ENCODE results near the gene C1orf210.

C1orf210 gene

GRCh38 chr1:43277116-43277876 is 8.1 kb downstream of the C1orf210 start:
- H3K27ac ChIP-seq = no peak overlapping the region
- no peak overlapping the region for H3K4me3 ChIP-seq

GRCh38 chr1:43276673-43277072 is 8.7 kb downstream of the C1orf210 start:
- H3K27ac ChIP-seq = no peak overlapping the region
- H3K4me3 ChIP-seq = no peak overlapping the region

GRCh38 chr1:43275826-43276620 is 9.4 kb downstream of the C1orf210 start:
- Histone ChIP-seq H3K4me3 (no peak overlapping the region), H3K27ac (no peak overlapping the region)

- Histone ChIP-seq H3K27ac (peak overlapping the region in 6 of 21 experiments; percentile 0 to 51 (median 43)), H3K4me3 (no peak overlapping the region)
These were observed 10.6 kb downstream of the C1orf210 start for GRCh38 chr1:43274804-43275180.

GRCh38 chr1:43274125-43274803 is 11.1 kb downstream of the C1orf210 start:
- peak overlapping the region in 6 of 21 experiments; percentile 0 to 51 (median 43) for H3K27ac ChIP-seq

GRCh38 chr1:43273708-43274107 is 11.7 kb downstream of the C1orf210 start:
- Histone ChIP-seq H3K27ac (peak overlapping the region in 4 of 21 experiments; percentile 3 to 51 (median 44)), H3K4me3 (no peak overlapping the region)

More at GRCh38 chr1:43274125-43274803, 11.1 kb downstream of the C1orf210 start:
- no peak overlapping the region for H3K4me3 ChIP-seq

GRCh38 chr1:43272576-43273571 is 12.5 kb downstream of the C1orf210 start:
- H3K4me3 ChIP-seq = no peak overlapping the region
- peak overlapping the region in 5 of 21 experiments; percentile 12 to 57 (median 42) for H3K27ac ChIP-seq

- Histone ChIP-seq H3K27ac (peak overlapping the region in 5 of 21 experiments; percentile 21 to 57 (median 42)), H3K4me3 (no peak overlapping the region)
These were observed 13.2 kb downstream of the C1orf210 start for GRCh38 chr1:43272161-43272560.

GRCh38 chr1:43271186-43272118 is 13.9 kb downstream of the C1orf210 start:
- Histone ChIP-seq H3K27ac (peak overlapping the region in 9 of 21 experiments; percentile 7 to 57 (median 35)), H3K4me3 (peak overlapping the region in 2 of 7 experiments; percentile 17 to 25)

GRCh38 chr1:43270421-43271095 is 14.8 kb downstream of the C1orf210 start:
- peak overlapping the region in 3 of 7 experiments; percentile 7 to 25 (median 17) for H3K4me3 ChIP-seq
- H3K27ac ChIP-seq = peak overlapping the region in 8 of 21 experiments; percentile 7 to 62 (median 32)

- Histone ChIP-seq H3K4me3 (peak within 1 kb of the TSS in 3 of 7 experiments; percentile 7 to 25 (median 17)), H3K27ac (peak within 1 kb of the TSS in 7 of 21 experiments; percentile 23 to 62 (median 35))
These were observed 15.6 kb downstream of the C1orf210 start, which contains the start of gene TMEM125 for GRCh38 chr1:43269627-43270375. TSS of gene TMEM125 (plus strand) at chr1:43269983. CDS start at chr1:43272723, 2,740 bp downstream.

GRCh38 chr1:43267818-43268425 is 17.5 kb downstream of the C1orf210 start:
- H3K27ac ChIP-seq = no peak overlapping the region
- no peak overlapping the region for H3K4me3 ChIP-seq

- Histone ChIP-seq H3K4me3 (no peak overlapping the region), H3K27ac (no peak overlapping the region)
These were observed 18.0 kb downstream of the C1orf210 start for GRCh38 chr1:43267291-43267805.

GRCh38 chr1:43266881-43267280 is 18.5 kb downstream of the C1orf210 start:
- H3K27ac ChIP-seq = no peak overlapping the region

GRCh38 chr1:43265431-43265830 is 19.9 kb downstream of the C1orf210 start:
- no peak overlapping the region for H3K27ac ChIP-seq
- H3K4me3 ChIP-seq = no peak overlapping the region

More at GRCh38 chr1:43266881-43267280, 18.5 kb downstream of the C1orf210 start:
- no peak overlapping the region for H3K4me3 ChIP-seq

- no peak overlapping the region for H3K4me3 ChIP-seq
- H3K27ac ChIP-seq = no peak overlapping the region
These were observed 27.0 kb downstream of the C1orf210 start for GRCh38 chr1:43258370-43258769.
